Right lung (tissue), 5 donors: Measurements from ENCODE around the gene SLC2A8. TPM values are rescaled to one million over a fixed set of nuclear protein-coding genes. Genes with fewer than 3 reads are reported as not detected.

ENCODE experiments used
- DNase-seq, 2 donors: peaks; one replicate each; pipeline ENCODE4 v3.0.0-alpha.2; 2013
- polyA plus RNA-seq, 5 donors: library from polyadenylated mRNA; unstranded; fragments of 120-200 nt; gene quantifications; one replicate each; pipeline versions ENCODE4 v1.2.1 to v1.2.3, GENCODE V29; 2013; ENCODE audit warnings: inconsistent platforms in 1 of 5, low replicate concordance in 1 of 5; ENCODE audit not compliant: insufficient read length in 5 of 5, insufficient read depth in 1 of 5

Gene SLC2A8
- polyA plus RNA-seq, 5 donors = 13.9 to 25.6 (median 21.7) TPM

DNA sequence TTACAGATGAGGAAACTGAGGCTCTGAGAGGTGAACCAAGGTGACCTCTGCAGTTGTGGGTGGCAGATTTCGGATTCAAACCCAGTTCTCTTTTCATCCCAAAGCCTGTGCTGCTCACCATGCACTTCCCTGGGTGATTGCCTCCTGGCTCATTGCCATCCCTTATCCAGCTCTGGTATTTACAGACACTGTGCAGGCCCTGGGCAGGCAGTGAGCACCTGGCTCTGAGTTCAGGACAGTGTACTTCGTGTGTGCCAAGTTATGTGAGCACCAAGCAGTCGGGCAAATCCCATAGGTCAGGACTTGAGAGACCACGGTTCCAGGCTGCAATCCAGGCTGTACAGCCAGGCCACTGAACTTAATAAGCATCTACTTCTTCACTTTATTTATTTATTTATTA is 55.7 kb downstream of the SLC2A8 start:
- no peak for DNase-seq

- DNase-seq = no peak
Observed at GRCh38 chr9:127455324-127455992, 58.5 kb downstream of the SLC2A8 start.

- no peak for DNase-seq
Observed at GRCh38 chr9:127457191-127457878, 60.4 kb downstream of the SLC2A8 start.

Other genes starting within 250 kb of the SLC2A8 start
- gene GARNL3, start 132.4 kb upstream of the SLC2A8 start, polyA plus RNA-seq = 10 to 100 TPM; 28.3 to 38.1 (median 32.5) TPM
- gene ZNF79, start 27.2 kb downstream of the SLC2A8 start, polyA plus RNA-seq = 1 to 10 TPM; 4.9 to 6.4 (median 5.9) TPM
- 1,000 to 10,000 TPM; 1,820 to 2,541 (median 2,091) TPM for gene RPL12, start 54.2 kb downstream of the SLC2A8 start, polyA plus RNA-seq
- 10 to 100 TPM; 15.1 to 19.9 (median 16.7) TPM for gene LRSAM1, start 54.3 kb downstream of the SLC2A8 start, polyA plus RNA-seq
- 10 to 100 TPM; 41.0 to 50.4 (median 46.0) TPM for gene STXBP1, start 215.1 kb downstream of the SLC2A8 start, polyA plus RNA-seq